ENCODE measurements around the gene RTKN2. TPM values are rescaled to one million over a fixed set of nuclear protein-coding genes. Genes with fewer than 3 reads are reported as not detected.

Gene RTKN2
- total and polyA plus RNA-seq, 9 donors: 2.4 to 5.6 (median 4.1) TPM

- no peak overlapping the region for H3K4me3 ChIP-seq (ENCODE audit: low read length)
- H3K9me3 ChIP-seq (replicated peaks; ENCODE audit: control insufficient read depth, low read depth, low read length): no peaks in the 10 kb centered on the region
- no peaks in the 10 kb centered on the region for H3K27me3 ChIP-seq (ENCODE audit: control insufficient read depth, insufficient read depth, low read length)
- H3K27ac ChIP-seq (ENCODE audit: low read length): no peak overlapping the region
- peaks cover 4% of the 10 kb centered on the region for H3K36me3 ChIP-seq (ENCODE audit: control insufficient read depth, insufficient read depth, low read length)
- no peak for DNase-seq
- H3K4me1 ChIP-seq (ENCODE audit: control insufficient read depth, insufficient read depth, low read length): no peaks in the 10 kb centered on the region
- WGBS (ENCODE audit: insufficient coverage): no CpG with 5 or more reads among the region's 3 CpGs
Observed at GRCh38 chr10:62194924-62195674, 73.5 kb downstream of the RTKN2 start.

- DNase-seq: no peak
- no CpG with 5 or more reads among the region's 3 CpGs for WGBS (ENCODE audit: insufficient coverage)
- Histone ChIP-seq H3K9me3 (replicated peaks; ENCODE audit: control insufficient read depth, low read depth, low read length) (no peaks in the 10 kb centered on the region), H3K4me1 (ENCODE audit: control insufficient read depth, insufficient read depth, low read length) (no peaks in the 10 kb centered on the region), H3K36me3 (ENCODE audit: control insufficient read depth, insufficient read depth, low read length) (peaks cover 4% of the 10 kb centered on the region), H3K27ac (ENCODE audit: low read length) (no peak overlapping the region), H3K27me3 (ENCODE audit: control insufficient read depth, insufficient read depth, low read length) (no peaks in the 10 kb centered on the region), H3K4me3 (ENCODE audit: low read length) (no peak overlapping the region)
Observed at GRCh38 chr10:62193479-62193878, 75.2 kb downstream of the RTKN2 start.

GRCh38 chr10:62189131-62189530 lies 79.5 kb downstream of the RTKN2 start:
- no CpG with 5 or more reads among the region's 1 CpG for WGBS (ENCODE audit: insufficient coverage)

DNA sequence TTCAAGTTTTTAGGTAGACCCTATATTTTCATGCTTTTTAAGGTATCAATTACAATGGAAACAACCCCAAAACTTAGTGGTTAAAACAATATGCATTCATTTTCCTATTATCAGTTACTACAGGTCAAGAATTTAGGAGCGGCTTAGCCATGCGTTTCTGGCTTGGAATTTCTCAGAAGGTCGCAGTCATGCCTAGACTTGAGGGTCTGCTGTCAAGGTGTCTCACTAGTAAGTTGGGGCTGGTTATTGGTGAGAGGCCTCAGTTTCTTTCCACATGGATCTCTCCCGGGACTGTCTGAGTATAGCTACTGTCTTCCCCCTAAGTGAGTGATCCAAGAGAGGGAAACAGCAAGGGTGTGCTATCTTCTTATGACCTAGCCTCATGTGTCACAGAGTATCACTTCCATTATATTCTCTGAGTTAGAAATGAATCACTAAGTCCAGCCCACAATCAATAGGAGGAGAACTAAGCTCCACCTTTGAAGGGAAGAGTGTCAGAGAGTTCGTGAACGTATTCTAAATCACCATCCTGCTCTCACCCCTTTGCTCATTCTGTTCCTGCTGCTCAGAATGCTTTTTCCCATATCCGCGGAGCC lies 80.5 kb downstream of the RTKN2 start:
- Histone ChIP-seq H3K27ac (ENCODE audit: low read length) (no peak overlapping the region), H3K36me3 (ENCODE audit: control insufficient read depth, insufficient read depth, low read length) (no peaks in the 10 kb centered on the region), H3K9me3 (replicated peaks; ENCODE audit: control insufficient read depth, low read depth, low read length) (no peaks in the 10 kb centered on the region), H3K27me3 (ENCODE audit: control insufficient read depth, insufficient read depth, low read length) (no peaks in the 10 kb centered on the region), H3K4me3 (ENCODE audit: low read length) (no peak overlapping the region), H3K4me1 (ENCODE audit: control insufficient read depth, insufficient read depth, low read length) (no peaks in the 10 kb centered on the region)
- DNase-seq: no peak
- WGBS (ENCODE audit: insufficient coverage): 90% methylated on average over 4 of the region's 8 CpGs

More at GRCh38 chr10:62189131-62189530, 79.5 kb downstream of the RTKN2 start:
- no peaks in the 10 kb centered on the region for H3K36me3 ChIP-seq (ENCODE audit: control insufficient read depth, insufficient read depth, low read length)
- DNase-seq: no peak
- no peak overlapping the region for H3K27ac ChIP-seq (ENCODE audit: low read length)
- H3K4me1 ChIP-seq (ENCODE audit: control insufficient read depth, insufficient read depth, low read length): no peaks in the 10 kb centered on the region
- no peak overlapping the region for H3K4me3 ChIP-seq (ENCODE audit: low read length)
- H3K9me3 ChIP-seq (replicated peaks; ENCODE audit: control insufficient read depth, low read depth, low read length): no peaks in the 10 kb centered on the region
- H3K27me3 ChIP-seq (ENCODE audit: control insufficient read depth, insufficient read depth, low read length): no peaks in the 10 kb centered on the region

DNA sequence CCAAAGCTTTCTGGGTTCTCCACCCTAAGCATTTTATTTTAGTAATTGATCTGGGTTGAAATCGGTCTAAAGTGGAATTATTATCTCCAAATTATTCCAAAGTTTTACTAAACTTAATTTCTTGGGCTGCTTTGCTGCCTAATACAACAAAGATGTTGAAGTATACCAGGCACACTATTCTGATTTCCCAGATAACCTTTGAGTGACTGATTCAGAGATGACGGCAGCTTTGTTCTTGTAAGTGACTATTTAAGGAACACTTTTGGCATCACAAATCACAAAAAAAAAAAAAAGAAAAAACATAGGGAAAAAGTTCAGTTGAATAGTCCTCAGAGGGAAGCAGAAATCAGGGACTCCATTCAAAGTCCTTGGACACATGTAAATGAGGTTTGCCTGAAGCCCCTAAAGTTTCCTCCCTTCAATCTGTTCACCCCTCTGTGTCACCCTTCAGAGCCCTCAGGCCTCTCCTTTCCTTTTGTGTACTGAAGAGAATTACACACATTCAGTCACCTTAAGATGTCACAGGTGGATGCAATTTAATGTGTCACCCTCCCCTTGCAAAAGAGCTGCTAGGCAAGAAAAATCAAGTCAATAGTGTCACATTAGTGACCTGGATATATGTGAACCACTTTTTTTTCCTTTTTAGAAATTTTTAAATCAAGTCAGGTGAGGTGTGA lies 81.5 kb downstream of the RTKN2 start:
- WGBS (ENCODE audit: insufficient coverage): no CpG with 5 or more reads among the region's 2 CpGs
- no peaks in the 10 kb centered on the region for H3K9me3 ChIP-seq (replicated peaks; ENCODE audit: control insufficient read depth, low read depth, low read length)
- no peaks in the 10 kb centered on the region for H3K36me3 ChIP-seq (ENCODE audit: control insufficient read depth, insufficient read depth, low read length)
- no peak for DNase-seq
- H3K27ac ChIP-seq (ENCODE audit: low read length): no peak overlapping the region
- H3K27me3 ChIP-seq (ENCODE audit: control insufficient read depth, insufficient read depth, low read length): no peaks in the 10 kb centered on the region
- H3K4me3 ChIP-seq (ENCODE audit: low read length): no peak overlapping the region
- H3K4me1 ChIP-seq (ENCODE audit: control insufficient read depth, insufficient read depth, low read length): no peaks in the 10 kb centered on the region

DNA sequence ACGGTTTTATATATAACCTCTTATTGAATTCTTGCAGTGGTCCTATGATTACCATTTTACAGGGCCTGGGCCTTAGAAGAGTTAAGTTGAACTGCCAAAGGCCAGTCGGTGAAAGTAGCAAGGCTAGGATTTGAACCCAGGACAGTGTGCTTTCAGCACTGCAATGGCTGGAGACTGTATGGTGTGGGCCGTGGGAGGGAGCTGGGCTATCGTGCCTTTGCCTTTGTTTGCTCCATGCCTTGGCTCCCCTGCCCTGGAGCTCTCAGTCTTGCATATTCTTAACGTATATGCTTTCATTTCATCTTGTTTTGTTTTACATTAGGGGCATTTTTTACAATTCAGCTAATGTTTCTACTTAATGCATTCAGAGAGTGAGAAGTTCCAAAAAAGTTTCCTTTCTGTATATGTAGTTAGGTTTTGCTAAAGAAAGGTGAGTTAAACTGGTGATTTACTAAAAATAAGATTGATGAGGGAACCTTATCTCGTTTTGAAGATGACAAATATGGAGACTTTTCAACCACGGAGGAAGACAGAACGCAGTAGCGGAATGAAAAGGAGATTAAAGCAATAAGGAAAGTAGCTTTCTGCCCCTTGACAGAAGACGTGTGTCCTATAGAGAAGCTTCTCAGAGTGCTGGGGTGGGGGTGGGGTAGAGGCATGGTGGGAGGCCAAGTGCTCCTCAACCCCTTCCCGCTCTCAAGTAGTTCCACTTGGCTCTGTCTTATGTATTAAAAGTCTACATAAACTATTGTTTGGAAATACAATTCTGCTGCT lies 82.5 kb downstream of the RTKN2 start:
- 90% methylated on average over 6 of the region's 11 CpGs for WGBS (ENCODE audit: insufficient coverage)
- H3K4me1 ChIP-seq (ENCODE audit: control insufficient read depth, insufficient read depth, low read length): no peaks in the 10 kb centered on the region
- no peaks in the 10 kb centered on the region for H3K36me3 ChIP-seq (ENCODE audit: control insufficient read depth, insufficient read depth, low read length)
- DNase-seq: no peak
- H3K4me3 ChIP-seq (ENCODE audit: low read length): no peak overlapping the region
- H3K27me3 ChIP-seq (ENCODE audit: control insufficient read depth, insufficient read depth, low read length): no peaks in the 10 kb centered on the region
- H3K9me3 ChIP-seq (replicated peaks; ENCODE audit: control insufficient read depth, low read depth, low read length): no peaks in the 10 kb centered on the region
- H3K27ac ChIP-seq (ENCODE audit: low read length): no peak overlapping the region

DNA sequence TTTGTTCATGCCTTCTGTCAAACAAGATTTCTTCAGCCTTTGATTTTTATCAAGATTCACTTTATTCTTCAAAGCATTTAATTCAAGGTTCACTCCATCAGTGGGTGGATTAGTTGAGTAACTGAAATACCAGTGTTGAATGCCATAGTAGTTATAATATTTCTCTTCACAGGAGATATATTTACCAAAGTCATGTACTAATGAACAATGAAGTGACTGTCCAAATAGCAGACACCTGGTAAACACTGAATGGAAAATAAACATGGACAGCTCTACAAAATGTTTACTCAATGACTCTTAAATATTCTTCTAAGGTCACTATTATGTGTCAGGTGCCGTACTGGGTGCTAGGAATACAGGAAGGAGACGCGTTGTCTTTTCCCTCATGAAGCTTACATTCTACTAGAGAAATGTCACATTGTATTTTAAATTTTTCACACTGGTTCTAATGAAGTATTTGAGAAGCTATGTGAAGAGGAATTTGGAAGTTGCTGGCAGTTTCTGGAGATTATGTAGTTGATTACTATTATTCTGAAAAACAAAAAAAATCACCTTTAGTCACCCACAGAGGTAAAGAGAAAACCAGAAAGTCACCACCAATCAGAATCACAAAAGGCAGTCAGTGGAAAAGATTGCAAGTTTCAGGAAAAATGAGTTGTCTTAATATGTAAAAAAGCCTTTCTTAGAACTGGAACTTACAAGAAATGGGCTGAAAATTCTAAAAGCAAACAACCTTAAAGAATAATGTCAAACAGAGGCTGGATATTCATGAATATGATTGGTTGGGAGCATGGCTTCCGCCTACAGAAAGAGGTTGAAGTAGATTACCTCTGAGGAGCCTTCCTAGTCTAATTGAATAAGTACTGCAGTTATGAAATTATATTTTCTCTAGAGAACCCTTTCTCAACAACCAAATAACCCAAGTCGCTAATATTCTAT lies 84.5 kb downstream of the RTKN2 start:
- no peaks in the 10 kb centered on the region for H3K36me3 ChIP-seq (ENCODE audit: control insufficient read depth, insufficient read depth, low read length)
- H3K4me3 ChIP-seq (ENCODE audit: low read length): no peak overlapping the region
- DNase-seq: no peak
- no CpG with 5 or more reads among the region's 5 CpGs for WGBS (ENCODE audit: insufficient coverage)
- H3K27ac ChIP-seq (ENCODE audit: low read length): no peak overlapping the region
- H3K27me3 ChIP-seq (ENCODE audit: control insufficient read depth, insufficient read depth, low read length): no peaks in the 10 kb centered on the region
- H3K4me1 ChIP-seq (ENCODE audit: control insufficient read depth, insufficient read depth, low read length): no peaks in the 10 kb centered on the region
- H3K9me3 ChIP-seq (replicated peaks; ENCODE audit: control insufficient read depth, low read depth, low read length): no peaks in the 10 kb centered on the region

GRCh38 chr10:62183442-62183841 lies 85.2 kb downstream of the RTKN2 start:
- H3K4me1 ChIP-seq (ENCODE audit: control insufficient read depth, insufficient read depth, low read length): no peaks in the 10 kb centered on the region
- no peak overlapping the region for H3K27ac ChIP-seq (ENCODE audit: low read length)
- no peaks in the 10 kb centered on the region for H3K36me3 ChIP-seq (ENCODE audit: control insufficient read depth, insufficient read depth, low read length)
- DNase-seq: no peak
- H3K4me3 ChIP-seq (ENCODE audit: low read length): no peak overlapping the region
- no peaks in the 10 kb centered on the region for H3K27me3 ChIP-seq (ENCODE audit: control insufficient read depth, insufficient read depth, low read length)
- H3K9me3 ChIP-seq (replicated peaks; ENCODE audit: control insufficient read depth, low read depth, low read length): no peaks in the 10 kb centered on the region
- WGBS (ENCODE audit: insufficient coverage): no CpG with 5 or more reads among the region's 3 CpGs

DNA sequence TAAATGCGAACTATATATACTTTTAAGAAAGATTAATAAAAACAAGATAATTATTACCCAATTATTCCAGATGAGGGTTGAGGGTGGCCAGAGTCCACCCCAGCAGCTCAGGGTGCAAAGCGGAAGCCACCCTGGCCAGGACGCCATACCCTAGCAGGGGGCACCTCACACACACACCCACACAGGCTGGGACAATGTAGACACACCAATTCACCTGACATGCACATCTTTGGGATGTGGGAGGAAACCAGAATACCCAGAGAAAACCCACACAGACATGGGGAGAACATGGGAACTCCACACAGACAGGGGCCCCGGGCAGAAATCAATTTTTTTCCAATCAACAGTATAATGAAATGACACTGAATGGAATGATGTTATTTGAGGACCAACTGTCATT lies 86.0 kb downstream of the RTKN2 start:
- Histone ChIP-seq H3K27me3 (ENCODE audit: control insufficient read depth, insufficient read depth, low read length) (no peaks in the 10 kb centered on the region), H3K9me3 (replicated peaks; ENCODE audit: control insufficient read depth, low read depth, low read length) (no peaks in the 10 kb centered on the region), H3K4me1 (ENCODE audit: control insufficient read depth, insufficient read depth, low read length) (no peaks in the 10 kb centered on the region), H3K36me3 (ENCODE audit: control insufficient read depth, insufficient read depth, low read length) (no peaks in the 10 kb centered on the region), H3K27ac (ENCODE audit: low read length) (no peak overlapping the region), H3K4me3 (ENCODE audit: low read length) (no peak overlapping the region)
- DNase-seq: no peak
- no CpG with 5 or more reads among the region's 4 CpGs for WGBS (ENCODE audit: insufficient coverage)

Data from muscle of leg (tissue), 11 donors.